Vagina (tissue), 2 donors: ENCODE data around the gene KANK3. TPM values are rescaled to one million over a fixed set of nuclear protein-coding genes. Genes with fewer than 3 reads are reported as not detected.
"Not testable (repeated sequence)": the region's sequence is repeated elsewhere in the genome, so short reads cannot be mapped to it uniquely, and the experiment has no call there.

Experiments used
- DNase-seq, 2 donors: peaks; one replicate each; pipeline ENCODE4 v3.0.0-alpha.2; 2017; ENCODE audit errors: extremely low spot score in 2 of 2
- H3K27ac ChIP-seq: fragments of 200-600 bp; sonication (generic); one replicate; pipeline ENCODE4 v1.5.1; 2019
- H3K27me3 ChIP-seq: fragments of 200-600 bp; sonication (generic); one replicate; pipeline ENCODE4 v1.5.1; 2019
- H3K36me3 ChIP-seq, 2 donors: fragments of 200-600 bp; sonication (generic); one replicate each; pipeline ENCODE4 v1.5.1; 2017 to 2019
- H3K4me1 ChIP-seq: fragments of 200-600 bp; sonication (generic); one replicate; pipeline ENCODE4 v1.5.1; 2019
- H3K4me3 ChIP-seq, 2 donors: fragments of 200-600 bp; sonication (generic); 1 replicate in 1 of 2; 2 replicates in 1 of 2; pipeline ENCODE4 v1.5.1; 2016 to 2019
- H3K9me3 ChIP-seq: fragments of 200-600 bp; sonication (generic); one replicate; pipeline ENCODE4 v1.5.1; 2019
- CTCF ChIP-seq, 3 experiments: fragments of 450-650 bp in 2 of 3; fragments of 200-600 bp in 1 of 3; sonication (generic) in 1 of 3; IDR thresholded peaks; one replicate each; pipeline ENCODE4 v1.5.1; 2017 to 2019; ENCODE audit warnings: antibody characterized with exemption in 3 of 3, mild to moderate bottlenecking in 2 of 3, moderate library complexity in 2 of 3
- POLR2A ChIP-seq, 2 donors: fragments of 450-650 bp; IDR thresholded peaks; one replicate each; pipeline ENCODE4 v1.6.1; 2017; ENCODE audit warnings: antibody characterized with exemption in 2 of 2, mild to moderate bottlenecking in 2 of 2, moderate library complexity in 2 of 2
- POLR2AphosphoS5 ChIP-seq, 2 donors: sonication (generic); formaldehyde crosslinking; IDR thresholded peaks; one replicate each; pipeline ENCODE4 v1.9.0; 2017; ENCODE audit warnings: antibody characterized with exemption in 2 of 2, mild to moderate bottlenecking in 2 of 2, low read depth in 1 of 2; ENCODE audit not compliant: insufficient read depth in 1 of 2
- intact Hi-C: fragments of 100-400 bp; cut with DNase I; formaldehyde crosslinking; loops from one replicate; pipeline ENCODE4 v1.15.1; 2023
- total RNA-seq: library from RNA; depleted of rRNA; stranded (reverse); fragments of >200 nt; gene quantifications from one replicate; pipeline ENCODE4 v1.2.3, GENCODE V29; 2016

Gene KANK3
- total RNA-seq, 1 donor from 2014 or later: 20.9 TPM

- intact Hi-C loops: loop anchor here (5.0 kb wide), 1 partner anchor 33 kb away; no protein-coding TSS in a partner anchor
- H3K9me3 ChIP-seq: no peaks in the 10 kb centered on the region
- H3K27ac ChIP-seq: peak within 1 kb of the TSS; percentile 100
- H3K4me3 ChIP-seq: peak within 1 kb of the TSS; percentile 89 to 98
- H3K36me3 ChIP-seq: no peaks in the 10 kb centered on the region
- H3K27me3 ChIP-seq: no peaks in the 10 kb centered on the region
- TF ChIP-seq CTCF (IDR thresholded peaks at IDR 0.05): no peak
- TF ChIP-seq POLR2A (IDR thresholded peaks at IDR 0.05): peak in 1 of 2 donors; percentile 60
- peak; percentile 81 to 95 for TF ChIP-seq POLR2AphosphoS5 (IDR thresholded peaks at IDR 0.05; ENCODE audit: insufficient read depth in 1 of 2, low read depth in 1 of 2)
- DNase-seq: peak; percentile 99 to 100
- H3K4me1 ChIP-seq: peaks cover 53% of the 10 kb centered on the region
Observed at GRCh38 chr19:8389891-8390616, 47.0 kb upstream of the KANK3 start, which contains the start of gene RAB11B. RAB11B (plus strand) TSS chr19:8390360; CDS start chr19:8390417, 57 bp downstream.

GRCh38 chr19:8388612-8388958 lies 45.5 kb upstream of the KANK3 start:
- TF ChIP-seq POLR2A (IDR thresholded peaks at IDR 0.05) (no peak), POLR2AphosphoS5 (IDR thresholded peaks at IDR 0.05; ENCODE audit: insufficient read depth in 1 of 2, low read depth in 1 of 2) (no peak), CTCF (IDR thresholded peaks at IDR 0.05) (no peak)
- Histone ChIP-seq H3K27me3 (no peaks in the 10 kb centered on the region), H3K9me3 (no peaks in the 10 kb centered on the region), H3K36me3 (no peaks in the 10 kb centered on the region), H3K4me3 (no peak overlapping the region), H3K4me1 (peaks cover 39% of the 10 kb centered on the region), H3K27ac (no peak overlapping the region)
- intact Hi-C loops: no loop called here
- DNase-seq: no peak

GRCh38 chr19:8387688-8388611 lies 44.9 kb upstream of the KANK3 start:
- Histone ChIP-seq H3K4me3 (no peak overlapping the region), H3K27ac (no peak overlapping the region), H3K36me3 (no peaks in the 10 kb centered on the region), H3K9me3 (no peaks in the 10 kb centered on the region), H3K4me1 (peaks cover 32% of the 10 kb centered on the region), H3K27me3 (no peaks in the 10 kb centered on the region)
- TF ChIP-seq CTCF (IDR thresholded peaks at IDR 0.05) (no peak), POLR2A (IDR thresholded peaks at IDR 0.05) (no peak), POLR2AphosphoS5 (IDR thresholded peaks at IDR 0.05; ENCODE audit: insufficient read depth in 1 of 2, low read depth in 1 of 2) (no peak)
- intact Hi-C loops: no loop called here
- no peak for DNase-seq

GRCh38 chr19:8386990-8387389 lies 43.9 kb upstream of the KANK3 start:
- intact Hi-C loops: no loop called here
- TF ChIP-seq CTCF (IDR thresholded peaks at IDR 0.05) (no peak), POLR2AphosphoS5 (IDR thresholded peaks at IDR 0.05; ENCODE audit: insufficient read depth in 1 of 2, low read depth in 1 of 2) (no peak), POLR2A (IDR thresholded peaks at IDR 0.05) (no peak)
- Histone ChIP-seq H3K27me3 (no peaks in the 10 kb centered on the region), H3K4me3 (no peak overlapping the region), H3K9me3 (no peaks in the 10 kb centered on the region), H3K27ac (no peak overlapping the region), H3K36me3 (no peaks in the 10 kb centered on the region), H3K4me1 (peaks cover 23% of the 10 kb centered on the region)
- DNase-seq: no peak

GRCh38 chr19:8386419-8386818 lies 43.4 kb upstream of the KANK3 start:
- H3K27me3 ChIP-seq, H3K9me3 ChIP-seq, H3K4me3 ChIP-seq, intact Hi-C loops, DNase-seq, H3K36me3 ChIP-seq: not testable (repeated sequence)
- peak overlapping the region; percentile 68 for H3K27ac ChIP-seq
- peaks cover 17% of the 10 kb centered on the region for H3K4me1 ChIP-seq

- H3K4me1 ChIP-seq, H3K9me3 ChIP-seq, H3K36me3 ChIP-seq, intact Hi-C loops, H3K4me3 ChIP-seq, DNase-seq, H3K27me3 ChIP-seq: not testable (repeated sequence)
- H3K27ac ChIP-seq: peak overlapping the region; percentile 68
Observed at GRCh38 chr19:8385566-8385965, 42.5 kb upstream of the KANK3 start.

GRCh38 chr19:8385103-8385502 lies 42.0 kb upstream of the KANK3 start:
- H3K27ac ChIP-seq, H3K9me3 ChIP-seq, H3K4me3 ChIP-seq, H3K27me3 ChIP-seq, intact Hi-C loops, DNase-seq, H3K4me1 ChIP-seq, H3K36me3 ChIP-seq: not testable (repeated sequence)

GRCh38 chr19:8384569-8384968 lies 41.5 kb upstream of the KANK3 start:
- H3K27me3 ChIP-seq, H3K4me1 ChIP-seq, H3K36me3 ChIP-seq, H3K9me3 ChIP-seq, H3K27ac ChIP-seq, H3K4me3 ChIP-seq, intact Hi-C loops, DNase-seq: not testable (repeated sequence)
